K562 (cell line): ENCODE measurements around the gene CREB3L2. TPM values are rescaled to one million over a fixed set of nuclear protein-coding genes. Genes with fewer than 3 reads are reported as not detected.
A peak's percentile ranks its signal among the peaks of the same experiment; 100 is the strongest.

Experiments
- ATAC-seq: fragments of 200-7000 bp; cut with Tn5 transposase; 3 replicates; pipeline ENCODE4 v1.9.1; 2020; ENCODE audit warnings: moderate library complexity
- BruUV-seq: library from RNA; stranded (reverse); fragments of 400-500 nt; replicated peaks from 2 replicates; lab custom pipeline; 2021; lab: Mats Ljungman, UMichigan
- CTCF ChIA-PET: fragments of 300-600 bp; formaldehyde crosslinking; extraction: SDS; loops from one replicate; lab custom pipeline; 2021; ENCODE audit warnings: low intra/inter-chr PET ratio; lab: Yijun Ruan, JAX
- POLR2A ChIA-PET: fragments of 300-600, 350-650 bp; sonication (Branson Sonifier 250); formaldehyde crosslinking; extraction: SDS; loops from one replicate; lab custom pipeline; 2021; ENCODE audit warnings: antibody characterized with exemption, inconsistent platforms; lab: Yijun Ruan, JAX
- DNase-seq, 4 experiments: peaks; one replicate each; pipeline versions ENCODE4 v3.0.0 to v3.0.0-alpha.2; 2011 to 2018; ENCODE audit warnings: low spot score in 3 of 4, mixed read lengths in 3 of 4; ENCODE audit errors: extremely low read depth in 1 of 4
- FAIRE-seq: peaks from 2 replicates; lab custom pipeline; 2011; peaks lifted over from hg19 to GRCh38; lab: Jason Lieb, UNC
- H2AFZ ChIP-seq: 2 replicates; pipeline ENCODE4 v1.6.0; 2011; ENCODE audit warnings: low read depth, low read length, control low read depth, inconsistent platforms
- H3K27ac ChIP-seq: fragments of 200-600 bp; 3 replicates; pipeline ENCODE4 v1.8.0; 2011; ENCODE audit warnings: low read depth, mild to moderate bottlenecking, control low read depth, inconsistent platforms, low read length, moderate library complexity, mixed read lengths; ENCODE audit errors: extremely low read depth
- H3K27me3 ChIP-seq, 2 experiments: fragments of 300-600 bp in 1 of 2; 2 replicates in 1 of 2; 3 replicates in 1 of 2; pipeline versions ENCODE4 v1.6.0 to v1.8.0; 2011; ENCODE audit warnings: inconsistent platforms in 2 of 2, low read length in 2 of 2, mild to moderate bottlenecking in 1 of 2, mixed read lengths in 1 of 2, moderate library complexity in 1 of 2; ENCODE audit not compliant: control insufficient read depth in 2 of 2, insufficient read depth in 2 of 2
- H3K36me3 ChIP-seq: fragments of 300-600 bp; 3 replicates; pipeline ENCODE4 v1.8.0; 2011; ENCODE audit warnings: mild to moderate bottlenecking, low read length, inconsistent platforms; ENCODE audit not compliant: control insufficient read depth, insufficient read depth
- H3K4me1 ChIP-seq, 2 experiments: fragments of 200-600 bp in 1 of 2; replicated peaks in 1 of 2; 2 replicates in 1 of 2; 3 replicates in 1 of 2; pipeline versions ENCODE4 v1.5.1 to v1.8.0; 2011; ENCODE audit warnings: inconsistent platforms in 2 of 2, low read length in 2 of 2, mild to moderate bottlenecking in 1 of 2, mixed read lengths in 1 of 2, moderate library complexity in 1 of 2; ENCODE audit not compliant: control insufficient read depth in 2 of 2, insufficient read depth in 2 of 2
- H3K4me2 ChIP-seq: 2 replicates; pipeline ENCODE4 v1.6.1; 2011; ENCODE audit warnings: low read length, control low read depth, inconsistent platforms, mixed read lengths; ENCODE audit not compliant: insufficient read depth
- H3K4me3 ChIP-seq: fragments of 200-600 bp; sonication (generic), shearing (Covaris generic); 2 replicates; pipeline ENCODE4 v1.5.1; 2016; ENCODE audit warnings: control low read depth, inconsistent platforms
- H3K79me2 ChIP-seq: fragments of 200-600 bp; 3 replicates; pipeline ENCODE4 v1.8.0; 2011; ENCODE audit warnings: low read length, inconsistent platforms; ENCODE audit not compliant: control insufficient read depth, insufficient read depth
- H3K9ac ChIP-seq, 2 experiments: 2 replicates each; pipeline versions ENCODE4 v1.6.0 to v1.6.1; 2011; ENCODE audit warnings: low read depth in 2 of 2, low read length in 2 of 2, control low read depth in 1 of 2, inconsistent platforms in 1 of 2, mild to moderate bottlenecking in 1 of 2, mixed read lengths in 1 of 2; ENCODE audit not compliant: insufficient read depth in 1 of 2
- H3K9me1 ChIP-seq: one replicate; pipeline ENCODE4 v1.6.0; 2011; ENCODE audit warnings: inconsistent platforms, mild to moderate bottlenecking, low read length, moderate library complexity; ENCODE audit not compliant: control insufficient read depth, insufficient read depth
- H3K9me3 ChIP-seq: replicated peaks from 2 replicates; pipeline ENCODE4 v1.5.1; 2011; ENCODE audit warnings: low read depth, low read length, inconsistent platforms; ENCODE audit not compliant: control insufficient read depth, insufficient read depth
- H4K20me1 ChIP-seq: replicated peaks from 2 replicates; pipeline ENCODE4 v1.6.1; 2011; ENCODE audit warnings: low read length, inconsistent platforms, mixed read lengths; ENCODE audit not compliant: control insufficient read depth, insufficient read depth
- BRF1 ChIP-seq: IDR thresholded peaks from 3 replicates; pipeline ENCODE4 v1.6.1; 2011; ENCODE audit warnings: borderline replicate concordance, mild to moderate bottlenecking; ENCODE audit not compliant: insufficient read length; ENCODE audit errors: extremely low read depth
- CBX5 ChIP-seq: IDR thresholded peaks from 2 replicates; pipeline ENCODE4 v1.6.1; 2014; ENCODE audit warnings: low read depth, borderline replicate concordance
- CHD4 ChIP-seq: fragments of 200-600 bp; sonication (generic); IDR thresholded peaks from 3 replicates; pipeline ENCODE4 v1.6.1; 2012; ENCODE audit warnings: low read depth, mild to moderate bottlenecking, mixed read lengths, low read length, inconsistent platforms; ENCODE audit not compliant: insufficient read depth, insufficient replicate concordance, poor library complexity, severe bottlenecking
- CXXC5 ChIP-seq: fragments of 250-450 bp; sonication (Bioruptor Pico); IDR thresholded peaks from 2 replicates; pipeline ENCODE4 v1.8.0; 2022; ENCODE audit warnings: inconsistent platforms, mild to moderate bottlenecking, moderate library complexity
- HIVEP1 ChIP-seq: fragments of 250-450 bp; sonication (Bioruptor Pico); IDR thresholded peaks from 2 replicates; pipeline ENCODE4 v1.4.0; 2020; ENCODE audit warnings: mild to moderate bottlenecking
- RFX7 ChIP-seq: fragments of 250-450 bp; sonication (Bioruptor Pico); IDR thresholded peaks from 2 replicates; pipeline ENCODE4 v1.5.1; 2021; ENCODE audit warnings: mild to moderate bottlenecking
- TAF7 ChIP-seq: fragments of 450-650 bp; IDR thresholded peaks from 2 replicates; pipeline ENCODE4 v1.6.1; 2016; ENCODE audit warnings: missing genetic modification characterization, missing compliant biosample characterization
- ZC3H8 ChIP-seq: fragments of 450-650 bp; IDR thresholded peaks from 2 replicates; pipeline ENCODE4 v1.6.1; 2017
- ZFP36 ChIP-seq: fragments of 150-350 bp; IDR thresholded peaks from 2 replicates; pipeline ENCODE4 v1.6.1; 2018; ENCODE audit warnings: low read length, low read depth; ENCODE audit not compliant: partially characterized antibody
- WGBS: fragments of 100-300 bp; shearing (Covaris generic); methylation state at CpG from one replicate; pipeline ENCODE4 v1.1.6; 2016; ENCODE audit warnings: low coverage, mixed read lengths; ENCODE audit not compliant: insufficient coverage; ENCODE audit errors: missing lambda C conversion rate; 5-methylcytosine and 5-hydroxymethylcytosine counted together
- in situ Hi-C: fragments of 300-500 bp; cut with MboI; formaldehyde crosslinking; loops from 4 replicates; pipeline ENCODE4 v1.15.0; 2018; ENCODE audit warnings: inconsistent platforms, mixed read lengths
- intact Hi-C: fragments of 100-400 bp; cut with micrococcal nuclease; formaldehyde crosslinking; loops from 2 replicates; pipeline ENCODE4 v1.14.2; 2022
- polyA plus RNA-seq, 8 experiments: library from polyadenylated mRNA; depleted of rRNA in 4 of 8; stranded (reverse) in 5 of 8; unstranded in 3 of 8; fragments of >200 nt; fragmentation: Nextera tagmentation in 2 of 8; fragmentation: Illumina TruSeq in 1 of 8; extraction: Ambion mirVana in 2 of 8; extraction: Trizol in 1 of 8; gene quantifications; 2 replicates each; pipeline versions ENCODE4 v1.2.1 to v1.2.3, GENCODE V29; 2011 to 2014; ENCODE audit warnings: inconsistent platforms in 1 of 8, missing spikeins in 1 of 8
- total RNA-seq, 7 experiments: library from RNA; depleted of rRNA in 6 of 7; stranded (reverse); fragments of >200 nt in 6 of 7; fragmentation: Illumina TruSeq in 2 of 7; extraction: Trizol in 2 of 7; gene quantifications; 2 replicates each; pipeline versions ENCODE4 v1.2.1 to v1.2.3, GENCODE V29; 2011 to 2021; ENCODE audit warnings: low replicate concordance in 1 of 7
- TF ChIP-seq, protein P1 (sequence below): fragments of 450-650 bp; formaldehyde crosslinking; IDR thresholded peaks from 2 replicates; pipeline ENCODE4 v1.4.0; 2022; ENCODE audit warnings: missing genetic modification characterization
- TF ChIP-seq, protein P2 (sequence below), 2 experiments: fragments of 250-450 bp in 1 of 2; fragments of 450-650 bp in 1 of 2; sonication (Bioruptor Pico) in 1 of 2; IDR thresholded peaks; 2 replicates each; pipeline versions ENCODE4 v1.6.1 to v1.8.0; 2016 to 2021; ENCODE audit warnings: mild to moderate bottlenecking in 2 of 2, moderate library complexity in 2 of 2, missing compliant biosample characterization in 1 of 2, missing genetic modification characterization in 1 of 2
- TF ChIP-seq, protein P3 (sequence below): sonication (generic); formaldehyde crosslinking; IDR thresholded peaks from 2 replicates; pipeline ENCODE4 v1.8.0; 2022; ENCODE audit warnings: mild to moderate bottlenecking, missing genetic modification reagents
- TF ChIP-seq, protein P4 (sequence below): fragments of 450-650 bp; IDR thresholded peaks from 2 replicates; pipeline ENCODE4 v1.6.1; 2016; ENCODE audit warnings: missing biosample characterization, missing genetic modification characterization
- TF ChIP-seq, protein P5 (sequence below): fragments of 250-450 bp; sonication (Bioruptor Pico); IDR thresholded peaks from 2 replicates; pipeline ENCODE4 v1.9.0; 2021; ENCODE audit warnings: mild to moderate bottlenecking
- TF ChIP-seq, protein P6 (sequence below), 2 experiments: fragments of 450-650 bp in 1 of 2; sonication (generic) in 1 of 2; formaldehyde crosslinking; conservative IDR thresholded peaks; 2 replicates each; pipeline versions ENCODE4 v1.4.0 to v1.8.1; 2020 to 2022; ENCODE audit warnings: mild to moderate bottlenecking in 1 of 2, missing genetic modification reagents in 1 of 2

Gene CREB3L2
- total and polyA plus RNA-seq, 9 of the 15 experiments (the other 6 are each of a cell fraction or from before 2014, with no cell fraction given), result 7.1 to 45.6 (median 15.8) TPM

DNA sequence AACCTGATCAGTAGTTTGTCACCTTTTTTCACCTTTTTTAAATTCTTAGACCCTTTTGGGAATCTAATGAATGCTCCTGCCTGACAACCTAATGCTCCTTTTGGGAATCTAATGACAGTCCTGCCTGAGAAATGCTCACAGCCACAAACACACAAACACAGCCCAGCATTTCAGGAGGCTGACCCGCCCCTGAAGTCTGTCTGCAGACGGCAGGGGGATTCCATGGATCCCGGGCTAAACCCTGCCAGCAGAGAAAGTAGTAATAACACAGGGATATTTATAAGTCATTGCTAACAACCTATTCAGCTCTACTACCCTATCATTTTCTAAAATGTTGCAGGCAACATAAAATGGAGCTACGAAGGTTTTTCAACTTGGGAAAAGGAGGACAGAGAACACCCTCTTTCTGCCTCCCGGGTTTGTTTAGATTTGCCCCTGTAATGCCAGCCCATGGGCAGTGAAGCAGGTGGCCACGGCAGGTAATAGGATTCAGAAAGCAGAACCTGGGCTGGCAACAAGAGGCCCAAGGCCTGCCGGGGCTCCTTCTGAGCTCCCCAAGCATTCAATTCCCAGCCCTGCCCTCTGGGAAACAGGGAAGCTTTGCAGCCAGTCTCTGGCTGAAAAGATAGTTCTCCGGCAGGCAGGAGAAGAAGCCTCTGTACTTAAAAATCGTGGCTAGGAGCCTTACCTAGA, 65.2 kb downstream of the CREB3L2 start:
- BruUV-seq, result no TSS peak
- H3K9me3 ChIP-seq, result no peaks in the 10 kb centered on the region
- H4K20me1 ChIP-seq, result no peaks in the 10 kb centered on the region
- no peak overlapping the region for H2AFZ ChIP-seq
- POLR2A ChIA-PET, result interaction anchor here (0.7 to 1.5 kb wide), 4 partner anchors 8 to 22 kb away, joined by 3 to 5 read pairs (median 4); no protein-coding TSS in a partner anchor
- DNase-seq (no peak), FAIRE-seq (no peak), ATAC-seq (no peak)
- no peaks in the 10 kb centered on the region for H3K9me1 ChIP-seq
- intact Hi-C loops, result no loop called here
- H3K27me3 ChIP-seq, result no peaks in the 10 kb centered on the region
- H3K27ac ChIP-seq, result peak overlapping the region; percentile 60
- H3K79me2 ChIP-seq, result peaks cover 89% of the 10 kb centered on the region
- peaks cover 25 to 72% of the 10 kb centered on the region in 2 experiments for H3K4me1 ChIP-seq
- peak overlapping the region; percentile 54; the same call in 1 of the 2 replicates for H3K4me2 ChIP-seq
- peak overlapping the region; percentile 5 to 40; a peak in 2 of 4 replicates for H3K9ac ChIP-seq
- WGBS, result 74% methylated on average over 9 of the region's 9 CpGs
- peaks cover 6% of the 10 kb centered on the region for H3K36me3 ChIP-seq
- in situ Hi-C loops, result no loop called here
- H3K4me3 ChIP-seq, result no peak overlapping the region
- CTCF ChIA-PET, result no interaction called here
- TF ChIP-seq, protein P1, sequence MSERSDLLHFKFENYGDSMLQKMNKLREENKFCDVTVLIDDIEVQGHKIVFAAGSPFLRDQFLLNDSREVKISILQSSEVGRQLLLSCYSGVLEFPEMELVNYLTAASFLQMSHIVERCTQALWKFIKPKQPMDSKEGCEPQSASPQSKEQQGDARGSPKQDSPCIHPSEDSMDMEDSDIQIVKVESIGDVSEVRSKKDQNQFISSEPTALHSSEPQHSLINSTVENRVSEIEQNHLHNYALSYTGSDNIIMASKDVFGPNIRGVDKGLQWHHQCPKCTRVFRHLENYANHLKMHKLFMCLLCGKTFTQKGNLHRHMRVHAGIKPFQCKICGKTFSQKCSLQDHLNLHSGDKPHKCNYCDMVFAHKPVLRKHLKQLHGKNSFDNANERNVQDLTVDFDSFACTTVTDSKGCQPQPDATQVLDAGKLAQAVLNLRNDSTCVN, result no peak
- TF ChIP-seq, protein P2, sequence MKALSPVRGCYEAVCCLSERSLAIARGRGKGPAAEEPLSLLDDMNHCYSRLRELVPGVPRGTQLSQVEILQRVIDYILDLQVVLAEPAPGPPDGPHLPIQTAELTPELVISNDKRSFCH (CRISPR knock-in tag; IDR thresholded peaks at IDR 0.05), result no peak
- TF ChIP-seq, protein P2 (tag; IDR thresholded peaks at IDR 0.05), result no peak
- TF ChIP-seq, protein P3, sequence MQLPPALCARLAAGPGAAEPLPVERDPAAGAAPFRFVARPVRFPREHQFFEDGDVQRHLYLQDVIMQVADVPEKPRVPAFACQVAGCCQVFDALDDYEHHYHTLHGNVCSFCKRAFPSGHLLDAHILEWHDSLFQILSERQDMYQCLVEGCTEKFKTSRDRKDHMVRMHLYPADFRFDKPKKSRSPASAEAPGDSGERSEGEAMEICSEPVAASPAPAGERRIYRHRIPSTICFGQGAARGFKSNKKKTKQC, result no peak
- TF ChIP-seq BRF1 (no peak), CHD4 (no peak), CXXC5 (CRISPR knock-in tag) (no peak; the same call in none of the 2 replicates), CBX5 (no peak), HIVEP1 (CRISPR knock-in tag) (0 out of 2 replicates have a peak, but pooled peaks have one; percentile 16), RFX7 (no peak), TAF7 (tag) (no peak), ZFP36 (no peak), ZC3H8 (no peak)
- TF ChIP-seq, protein P4, sequence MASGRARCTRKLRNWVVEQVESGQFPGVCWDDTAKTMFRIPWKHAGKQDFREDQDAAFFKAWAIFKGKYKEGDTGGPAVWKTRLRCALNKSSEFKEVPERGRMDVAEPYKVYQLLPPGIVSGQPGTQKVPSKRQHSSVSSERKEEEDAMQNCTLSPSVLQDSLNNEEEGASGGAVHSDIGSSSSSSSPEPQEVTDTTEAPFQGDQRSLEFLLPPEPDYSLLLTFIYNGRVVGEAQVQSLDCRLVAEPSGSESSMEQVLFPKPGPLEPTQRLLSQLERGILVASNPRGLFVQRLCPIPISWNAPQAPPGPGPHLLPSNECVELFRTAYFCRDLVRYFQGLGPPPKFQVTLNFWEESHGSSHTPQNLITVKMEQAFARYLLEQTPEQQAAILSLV, result no peak
- TF ChIP-seq, protein P5, sequence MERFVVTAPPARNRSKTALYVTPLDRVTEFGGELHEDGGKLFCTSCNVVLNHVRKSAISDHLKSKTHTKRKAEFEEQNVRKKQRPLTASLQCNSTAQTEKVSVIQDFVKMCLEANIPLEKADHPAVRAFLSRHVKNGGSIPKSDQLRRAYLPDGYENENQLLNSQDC (CRISPR knock-in tag), result no peak
- TF ChIP-seq, protein P6, sequence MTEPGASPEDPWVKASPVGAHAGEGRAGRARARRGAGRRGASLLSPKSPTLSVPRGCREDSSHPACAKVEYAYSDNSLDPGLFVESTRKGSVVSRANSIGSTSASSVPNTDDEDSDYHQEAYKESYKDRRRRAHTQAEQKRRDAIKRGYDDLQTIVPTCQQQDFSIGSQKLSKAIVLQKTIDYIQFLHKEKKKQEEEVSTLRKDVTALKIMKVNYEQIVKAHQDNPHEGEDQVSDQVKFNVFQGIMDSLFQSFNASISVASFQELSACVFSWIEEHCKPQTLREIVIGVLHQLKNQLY (CRISPR knock-in tag; conservative IDR thresholded peaks at IDR 0.05), result no peak
